GM12878 (cell line): ENCODE measurements around the gene SPIB. TPM values are rescaled to one million over a fixed set of nuclear protein-coding genes. Genes with fewer than 3 reads are reported as not detected.

Source experiments
- ATAC-seq: fragments of 200-7000 bp; cut with Tn5 transposase; 3 replicates; pipeline ENCODE4 v1.9.1; 2020; ENCODE audit warnings: mild to moderate bottlenecking, moderate library complexity
- BruUV-seq: library from RNA; stranded (reverse); fragments of 400-500 nt; replicated peaks from 2 replicates; lab custom pipeline; 2021; lab: Mats Ljungman, UMichigan
- CTCF ChIA-PET: fragments of 300-600 bp; sonication (Branson Sonifier 250); formaldehyde crosslinking; extraction: SDS; loops from one replicate; lab custom pipeline; 2021; ENCODE audit warnings: inconsistent platforms; lab: Yijun Ruan, JAX
- POLR2A ChIA-PET: fragments of 350-600 bp; formaldehyde crosslinking; extraction: SDS; loops from one replicate; lab custom pipeline; 2021; ENCODE audit warnings: inconsistent platforms; lab: Charles Lee
- RAD21 ChIA-PET: fragments of 300-600 bp; sonication (Branson Sonifier 250); formaldehyde crosslinking; loops from one replicate; lab custom pipeline; 2023; ENCODE audit warnings: antibody characterized with exemption; ENCODE audit not compliant: unreplicated experiment; lab: Charles Lee
- SMC1A ChIA-PET: fragments of 300-600 bp; sonication (Branson Sonifier 250); formaldehyde crosslinking; loops from one replicate; lab custom pipeline; 2023; ENCODE audit not compliant: unreplicated experiment, uncharacterized antibody; lab: Charles Lee
- DNase-seq: peaks from one replicate; pipeline ENCODE4 v3.0.0-alpha.2; 2011; ENCODE audit warnings: low read depth, low spot score
- FAIRE-seq: peaks from 3 replicates; lab custom pipeline; 2011; peaks lifted over from hg19 to GRCh38; lab: Jason Lieb, UNC
- H2AFZ ChIP-seq: 2 replicates; pipeline ENCODE4 v1.6.0; 2011; ENCODE audit warnings: low read depth, low read length, control low read depth; ENCODE audit not compliant: control insufficient read depth
- H3K27ac ChIP-seq: 2 replicates; pipeline ENCODE4 v1.5.1; 2011; ENCODE audit warnings: control low read depth; ENCODE audit not compliant: control insufficient read depth, insufficient read depth
- H3K27me3 ChIP-seq, 2 experiments: replicated peaks in 1 of 2; 2 replicates each; pipeline versions ENCODE4 v1.6.0 to v1.6.1; 2011; ENCODE audit warnings: low read length in 1 of 2; ENCODE audit not compliant: control insufficient read depth in 2 of 2, insufficient read depth in 2 of 2
- H3K36me3 ChIP-seq, 2 experiments: 2 replicates each; pipeline ENCODE4 v1.5.1; 2011; ENCODE audit warnings: low read length in 1 of 2; ENCODE audit not compliant: control insufficient read depth in 2 of 2, insufficient read depth in 2 of 2
- H3K4me1 ChIP-seq: 2 replicates; pipeline ENCODE4 v1.6.1; 2011; ENCODE audit warnings: mild to moderate bottlenecking, low read length, moderate library complexity, mixed read lengths; ENCODE audit not compliant: control insufficient read depth, insufficient read depth
- H3K4me2 ChIP-seq: 2 replicates; pipeline ENCODE4 v1.6.0; 2011; ENCODE audit warnings: control low read depth; ENCODE audit not compliant: control insufficient read depth, insufficient read depth
- H3K4me3 ChIP-seq: fragments of 200-600 bp; sonication (generic); 2 replicates; pipeline ENCODE4 v1.5.1; 2016
- H3K79me2 ChIP-seq: 2 replicates; pipeline ENCODE4 v1.6.0; 2011; ENCODE audit warnings: low read length; ENCODE audit not compliant: control insufficient read depth, insufficient read depth
- H3K9ac ChIP-seq: 2 replicates; pipeline ENCODE4 v1.8.0; 2011; ENCODE audit warnings: low read length, control low read depth, mixed read lengths; ENCODE audit not compliant: control insufficient read depth, insufficient read depth
- H3K9me3 ChIP-seq: replicated peaks from 3 replicates; pipeline ENCODE4 v1.5.1; 2011; ENCODE audit warnings: mild to moderate bottlenecking, low read length; ENCODE audit not compliant: control insufficient read depth, insufficient read depth
- H4K20me1 ChIP-seq: 2 replicates; pipeline ENCODE4 v1.6.0; 2011; ENCODE audit not compliant: control insufficient read depth, insufficient read depth
- CBFB ChIP-seq: IDR thresholded peaks from 2 replicates; pipeline ENCODE4 v1.6.1; 2016; ENCODE audit warnings: antibody characterized with exemption, low read depth
- FOXK2 ChIP-seq: fragments of 450-650 bp; IDR thresholded peaks from 2 replicates; pipeline ENCODE4 v1.6.1; 2017; ENCODE audit warnings: mild to moderate bottlenecking, moderate library complexity
- HDGF ChIP-seq: fragments of 450-650 bp; IDR thresholded peaks from 2 replicates; pipeline ENCODE4 v1.6.1; 2016; ENCODE audit warnings: antibody characterized with exemption
- NBN ChIP-seq: fragments of 450-650 bp; IDR thresholded peaks from 2 replicates; pipeline ENCODE4 v1.6.1; 2016
- NFXL1 ChIP-seq: fragments of 450-650 bp; IDR thresholded peaks from 2 replicates; pipeline ENCODE4 v1.6.1; 2017; ENCODE audit warnings: antibody characterized with exemption, mild to moderate bottlenecking, borderline replicate concordance
- NFYA ChIP-seq: IDR thresholded peaks from 2 replicates; pipeline ENCODE4 v1.6.1; 2011; ENCODE audit warnings: low read depth, mild to moderate bottlenecking, low read length, improper control_type of control experiment, borderline replicate concordance
- PML ChIP-seq: IDR thresholded peaks from 2 replicates; pipeline ENCODE4 v1.6.1; 2012; ENCODE audit warnings: low read length, inconsistent platforms
- POU2F2 ChIP-seq: IDR thresholded peaks from 3 replicates; pipeline ENCODE4 v1.6.1; 2011; ENCODE audit warnings: low read depth, mild to moderate bottlenecking, low read length, borderline replicate concordance
- SIN3A ChIP-seq: IDR thresholded peaks from 2 replicates; pipeline ENCODE4 v1.6.1; 2012; ENCODE audit warnings: low read depth, low read length, improper control_type of control experiment
- SUPT20H ChIP-seq: IDR thresholded peaks from 2 replicates; pipeline ENCODE4 v1.6.1; 2011; ENCODE audit warnings: low read depth, mild to moderate bottlenecking, low read length, moderate library complexity, borderline replicate concordance; ENCODE audit not compliant: control insufficient read depth
- TCF3 ChIP-seq: IDR thresholded peaks from 2 replicates; pipeline ENCODE4 v1.6.1; 2012; ENCODE audit warnings: low read depth, mild to moderate bottlenecking, low read length, borderline replicate concordance; ENCODE audit not compliant: insufficient read depth
- WRNIP1 ChIP-seq: IDR thresholded peaks from 2 replicates; pipeline ENCODE4 v1.6.1; 2011; ENCODE audit warnings: low read depth, low read length, improper control_type of control experiment, borderline replicate concordance
- YBX1 ChIP-seq: fragments of 450-650 bp; IDR thresholded peaks from 2 replicates; pipeline ENCODE4 v1.6.1; 2016; ENCODE audit warnings: antibody characterized with exemption
- WGBS: methylation state at CpG from one replicate; pipeline ENCODE4 v1.1.6; 2016; ENCODE audit warnings: low lambda C conversion rate; ENCODE audit not compliant: insufficient replicate concordance, insufficient coverage; ENCODE audit errors: missing lambda C conversion rate; 5-methylcytosine and 5-hydroxymethylcytosine counted together
- in situ Hi-C: fragments of 300-500 bp; cut with MboI; formaldehyde crosslinking; loops from 9 replicates; pipeline ENCODE4 v1.14.3; 2018; ENCODE audit warnings: mixed read lengths
- intact Hi-C: fragments of 100-400 bp; cut with micrococcal nuclease; formaldehyde crosslinking; loops from one replicate; pipeline ENCODE4 v1.14.2; 2022; ENCODE audit not compliant: unreplicated experiment
- polyA plus RNA-seq, 11 experiments: library from polyadenylated mRNA; depleted of rRNA in 4 of 11; unstranded in 6 of 11; stranded (reverse) in 5 of 11; fragments of >200 nt; fragmentation: Nextera tagmentation in 4 of 11; fragmentation: Illumina TruSeq in 1 of 11; extraction: Ambion mirVana in 4 of 11; extraction: Trizol in 1 of 11; gene quantifications; 1 replicate in 1 of 11; 2 replicates in 10 of 11; pipeline versions ENCODE4 v1.2.1 to v1.2.3, GENCODE V29; 2011 to 2016; ENCODE audit warnings: inconsistent platforms in 2 of 11, missing spikeins in 2 of 11, low read depth in 1 of 11
- total RNA-seq, 4 experiments: library from RNA; depleted of rRNA in 3 of 4; stranded (reverse); fragments of >200 nt in 3 of 4; fragmentation: Illumina TruSeq in 1 of 4; extraction: Trizol in 1 of 4; gene quantifications; 2 replicates each; pipeline versions ENCODE4 v1.2.1 to v1.2.3, GENCODE V29; 2013 to 2021
- TF ChIP-seq, protein P1 (sequence below): IDR thresholded peaks from 2 replicates; pipeline ENCODE4 v1.6.1; 2011; ENCODE audit warnings: borderline replicate concordance, low read depth, mild to moderate bottlenecking, moderate library complexity, low read length; ENCODE audit not compliant: insufficient read depth, poor library complexity, severe bottlenecking
- TF ChIP-seq, protein P2 (sequence below): IDR thresholded peaks from 2 replicates; pipeline ENCODE4 v1.6.1; 2012; ENCODE audit warnings: low read depth, low read length, improper control_type of control experiment
- TF ChIP-seq, protein P3 (sequence below): fragments of 450-650 bp; IDR thresholded peaks from 2 replicates; pipeline ENCODE4 v1.6.1; 2014; ENCODE audit warnings: mild to moderate bottlenecking
- TF ChIP-seq, protein P4 (sequence below): fragments of 450-650 bp; IDR thresholded peaks from 2 replicates; pipeline ENCODE4 v1.6.1; 2016; ENCODE audit warnings: mild to moderate bottlenecking

The SPIB gene
- total and polyA plus RNA-seq, 10 of the 15 experiments (the other 5 are each of a cell fraction or from before 2014, with no cell fraction given): 3.5 to 123 (median 56.0) TPM

DNA sequence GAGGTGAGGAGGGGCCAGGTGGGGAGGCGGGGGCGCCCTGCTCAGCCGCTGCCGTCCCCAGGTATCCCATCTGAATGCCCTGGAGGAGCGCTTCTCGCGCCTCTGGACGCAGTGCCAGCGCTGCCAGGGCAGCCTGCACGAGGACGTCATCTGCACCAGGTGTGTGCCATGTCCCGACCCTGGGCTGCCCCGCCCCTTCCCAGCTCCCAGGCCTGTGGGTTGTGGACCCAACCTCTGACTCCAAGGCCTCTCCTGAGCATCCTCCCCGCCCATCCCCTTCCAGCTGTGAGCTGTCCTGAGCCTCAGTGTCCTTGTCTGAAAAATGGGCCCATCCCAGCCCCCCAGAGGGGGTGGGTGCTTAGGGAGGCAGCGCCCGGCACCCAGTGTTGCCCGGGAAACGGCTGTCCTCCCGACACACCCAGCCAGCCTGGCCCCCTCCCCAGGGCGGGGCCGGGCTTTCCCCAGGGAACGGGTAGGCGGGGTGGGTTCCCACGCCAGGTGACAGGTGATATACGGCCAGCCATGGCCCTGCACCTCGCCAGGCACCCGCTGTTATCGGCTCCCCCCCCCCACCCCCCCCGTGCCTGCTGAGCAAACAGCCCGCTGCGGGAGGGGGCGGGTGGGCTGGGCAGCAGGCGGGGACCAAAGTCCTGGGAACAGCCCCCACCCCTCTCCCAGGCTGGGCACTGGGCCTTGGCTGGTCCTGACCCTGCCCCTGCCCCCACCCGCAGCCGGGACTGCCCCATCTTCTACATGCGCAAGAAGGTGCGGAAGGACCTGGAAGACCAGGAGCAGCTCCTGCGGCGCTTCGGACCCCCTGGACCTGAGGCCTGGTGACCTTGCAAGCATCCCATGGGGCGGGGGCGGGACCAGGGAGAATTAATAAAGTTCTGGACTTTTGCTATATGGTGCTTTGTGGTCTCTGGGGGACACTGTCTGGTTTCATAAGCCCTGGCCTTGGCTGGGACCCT, 1.3 kb upstream of the SPIB start (continued):
- TF ChIP-seq, protein P1, sequence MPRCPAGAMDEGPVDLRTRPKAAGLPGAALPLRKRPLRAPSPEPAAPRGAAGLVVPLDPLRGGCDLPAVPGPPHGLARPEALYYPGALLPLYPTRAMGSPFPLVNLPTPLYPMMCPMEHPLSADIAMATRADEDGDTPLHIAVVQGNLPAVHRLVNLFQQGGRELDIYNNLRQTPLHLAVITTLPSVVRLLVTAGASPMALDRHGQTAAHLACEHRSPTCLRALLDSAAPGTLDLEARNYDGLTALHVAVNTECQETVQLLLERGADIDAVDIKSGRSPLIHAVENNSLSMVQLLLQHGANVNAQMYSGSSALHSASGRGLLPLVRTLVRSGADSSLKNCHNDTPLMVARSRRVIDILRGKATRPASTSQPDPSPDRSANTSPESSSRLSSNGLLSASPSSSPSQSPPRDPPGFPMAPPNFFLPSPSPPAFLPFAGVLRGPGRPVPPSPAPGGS: no peak
- TF ChIP-seq TCF3 (0 out of 2 replicates have a peak, but pooled peaks have one; percentile 19), NFXL1 (no peak), POU2F2 (no peak), NFYA (no peak), SUPT20H (no peak), SIN3A (no peak)

DNA sequence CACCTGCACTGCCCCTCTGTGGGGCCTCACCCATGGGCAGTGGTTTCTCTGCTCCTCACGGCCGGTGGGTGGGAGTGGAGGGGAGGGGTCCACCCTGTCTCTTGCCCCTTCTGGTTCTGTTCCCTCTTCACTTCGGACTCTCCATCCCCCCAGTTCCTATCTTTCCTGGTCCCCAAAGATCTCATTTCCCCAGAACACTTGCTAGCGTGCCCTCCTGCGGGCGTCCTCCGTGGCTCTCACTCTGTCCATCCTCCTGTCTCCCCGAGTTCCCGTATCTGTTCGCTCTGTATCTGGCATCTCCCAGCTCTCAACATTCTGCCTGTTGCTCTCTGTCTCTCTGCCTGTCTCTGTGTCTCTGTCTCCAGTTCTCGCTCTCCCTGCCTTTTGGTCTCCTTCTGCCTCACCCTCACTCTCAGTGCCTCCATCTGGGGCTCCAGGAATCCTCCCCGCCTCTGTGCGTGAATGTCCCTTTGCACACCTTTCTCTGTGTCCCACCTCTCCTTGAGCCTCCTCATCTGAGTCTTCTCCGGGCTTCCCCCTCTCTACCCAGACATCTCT, 363 bp downstream of the SPIB start:
- ChIA-PET POLR2A (interaction anchor here (0.8 to 4.8 kb wide), 14 partner anchors 10 to 77 kb away, joined by 3 to 26 read pairs (median 4); partner anchors contain the start of genes NR1H2 and POLD1), SMC1A (interaction anchor here (0.8 to 1.9 kb wide), 2 partner anchors 41 kb away, joined by 4 to 10 read pairs; no protein-coding TSS in a partner anchor)
- peaks cover 6 to 10% of the 10 kb centered on the region in 2 experiments; a peak in 3 of 4 replicates for H3K36me3 ChIP-seq
- TF ChIP-seq, protein P2, sequence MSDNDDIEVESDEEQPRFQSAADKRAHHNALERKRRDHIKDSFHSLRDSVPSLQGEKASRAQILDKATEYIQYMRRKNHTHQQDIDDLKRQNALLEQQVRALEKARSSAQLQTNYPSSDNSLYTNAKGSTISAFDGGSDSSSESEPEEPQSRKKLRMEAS: no peak
- TF ChIP-seq, protein P3, sequence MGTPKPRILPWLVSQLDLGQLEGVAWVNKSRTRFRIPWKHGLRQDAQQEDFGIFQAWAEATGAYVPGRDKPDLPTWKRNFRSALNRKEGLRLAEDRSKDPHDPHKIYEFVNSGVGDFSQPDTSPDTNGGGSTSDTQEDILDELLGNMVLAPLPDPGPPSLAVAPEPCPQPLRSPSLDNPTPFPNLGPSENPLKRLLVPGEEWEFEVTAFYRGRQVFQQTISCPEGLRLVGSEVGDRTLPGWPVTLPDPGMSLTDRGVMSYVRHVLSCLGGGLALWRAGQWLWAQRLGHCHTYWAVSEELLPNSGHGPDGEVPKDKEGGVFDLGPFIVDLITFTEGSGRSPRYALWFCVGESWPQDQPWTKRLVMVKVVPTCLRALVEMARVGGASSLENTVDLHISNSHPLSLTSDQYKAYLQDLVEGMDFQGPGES: no peak
- 0 out of 2 replicates have a peak, but pooled peaks have one; percentile 19 for TF ChIP-seq YBX1
- TF ChIP-seq CBFB: no peak
- TF ChIP-seq, protein P4, sequence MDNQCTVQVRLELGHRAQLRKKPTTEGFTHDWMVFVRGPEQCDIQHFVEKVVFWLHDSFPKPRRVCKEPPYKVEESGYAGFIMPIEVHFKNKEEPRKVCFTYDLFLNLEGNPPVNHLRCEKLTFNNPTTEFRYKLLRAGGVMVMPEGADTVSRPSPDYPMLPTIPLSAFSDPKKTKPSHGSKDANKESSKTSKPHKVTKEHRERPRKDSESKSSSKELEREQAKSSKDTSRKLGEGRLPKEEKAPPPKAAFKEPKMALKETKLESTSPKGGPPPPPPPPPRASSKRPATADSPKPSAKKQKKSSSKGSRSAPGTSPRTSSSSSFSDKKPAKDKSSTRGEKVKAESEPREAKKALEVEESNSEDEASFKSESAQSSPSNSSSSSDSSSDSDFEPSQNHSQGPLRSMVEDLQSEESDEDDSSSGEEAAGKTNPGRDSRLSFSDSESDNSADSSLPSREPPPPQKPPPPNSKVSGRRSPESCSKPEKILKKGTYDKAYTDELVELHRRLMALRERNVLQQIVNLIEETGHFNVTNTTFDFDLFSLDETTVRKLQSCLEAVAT: peak; percentile 91
- TF ChIP-seq HDGF: peak; percentile 87; the same call in 1 of the 2 replicates
- TF ChIP-seq WRNIP1: no peak
- TF ChIP-seq PML: 0 out of 2 replicates have a peak, but pooled peaks have one; percentile 43
- TF ChIP-seq NBN: peak; percentile 64
- TF ChIP-seq FOXK2: no peak
- TF ChIP-seq SIN3A: 0 out of 2 replicates have a peak, but pooled peaks have one; percentile 40

More for the DNA sequence above, 363 bp downstream of the SPIB start:
- FAIRE-seq (peak; percentile 18), ATAC-seq (peak; percentile 1), DNase-seq (no peak)
- peaks cover 4% of the 10 kb centered on the region for H4K20me1 ChIP-seq
- no peaks in the 10 kb centered on the region for H3K27me3 ChIP-seq
- H3K9ac ChIP-seq: peak overlapping the region; percentile 60
- H2AFZ ChIP-seq: peak overlapping the region; percentile 31
- in situ Hi-C loops: no loop called here
- intact Hi-C loops: loop anchor here (2.0 kb wide), 3 partner anchors 14 to 50 kb away; partner anchors contain the start of gene MYBPC2
- H3K4me2 ChIP-seq: peak overlapping the region; percentile 61
- no peaks in the 10 kb centered on the region for H3K9me3 ChIP-seq
- BruUV-seq: no TSS peak
- ChIA-PET CTCF (interaction anchor here (0.6 to 3.1 kb wide), 8 partner anchors 9 to 137 kb away, joined by 3 to 19 read pairs (median 4); no protein-coding TSS in a partner anchor), RAD21 (interaction anchor here (0.7 to 2.7 kb wide), 7 partner anchors 12 to 86 kb away, joined by 3 to 14 read pairs (median 4); partner anchors contain the start of genes NAPSA and POLD1)
- peak overlapping the region; percentile 78 for H3K4me3 ChIP-seq
- peaks cover 33% of the 10 kb centered on the region for H3K79me2 ChIP-seq
- H3K4me1 ChIP-seq: peaks cover 48% of the 10 kb centered on the region
- peak overlapping the region; percentile 79 for H3K27ac ChIP-seq
- 3% methylated on average over 11 of the region's 14 CpGs for WGBS
